ENCODE measurements around the gene USP4. TPM values are rescaled to one million over a fixed set of nuclear protein-coding genes. Genes with fewer than 3 reads are reported as not detected.

Gene USP4
- polyA plus RNA-seq, 3 donors, result 68.6 to 125 (median 78.9) TPM

GRCh38 chr3:49327485-49327884, 12.4 kb downstream of the USP4 start:
- Mint-ChIP-seq H3K27me3 (ENCODE audit: low read depth in 3 of 3) (peaks cover 0 to 2% (median 0%) of the 10 kb centered on the region in 3 donors), H3K27ac (peak overlapping the region in 2 of 7 donors; percentile 19 to 32), H3K36me3 (peaks cover 73 to 98% of the 10 kb centered on the region in 2 donors), H3K4me3 (no peak overlapping the region), H3K9me3 (no peaks in the 10 kb centered on the region), H3K4me1 (peaks cover 6% of the 10 kb centered on the region)
- intact Hi-C loops (cut with micrococcal nuclease), result no loop called here
- peaks cover 70% of the 10 kb centered on the region for H4K20me1 ChIP-seq (ENCODE audit: insufficient read depth, low read length)
- no peak overlapping the region for H3K4me2 ChIP-seq (replicated peaks; ENCODE audit: extremely low read depth, low read length, poor library complexity, severe bottlenecking)
- peak in 1 of 3 donors; percentile 21 for DNase-seq
- no peak overlapping the region for H3K4me3 ChIP-seq (replicated peaks in 1 of 3; ENCODE audit: low read depth in 2 of 3, low read length in 3 of 3)
- no peak overlapping the region for H3K9ac ChIP-seq (ENCODE audit: insufficient read depth, low read length, poor library complexity, severe bottlenecking)
- WGBS (ENCODE audit: insufficient coverage), result 97% methylated on average over 6 of the region's 7 CpGs
- H2AFZ ChIP-seq (ENCODE audit: insufficient read depth, low read depth, low read length, poor library complexity, severe bottlenecking), result no peak overlapping the region
- H3K36me3 ChIP-seq (replicated peaks in 1 of 2; ENCODE audit: control insufficient read depth in 1 of 2, insufficient read depth in 2 of 2, low read length in 2 of 2), result peaks cover 72 to 91% of the 10 kb centered on the region in 2 donors
- H3K79me2 ChIP-seq (ENCODE audit: insufficient read depth, low read length), result peaks cover 88% of the 10 kb centered on the region
- H3K27me3 ChIP-seq (ENCODE audit: control insufficient read depth in 2 of 2, insufficient read depth in 2 of 2, low read length in 2 of 2), result no peaks in the 10 kb centered on the region
- H3K9me3 ChIP-seq (replicated peaks in 1 of 2; ENCODE audit: control insufficient read depth in 1 of 2, insufficient read depth in 1 of 2, low read length in 2 of 2), result no peaks in the 10 kb centered on the region
- H3K27ac ChIP-seq (ENCODE audit: low read depth in 1 of 2, low read length in 2 of 2), result no peak overlapping the region
- TF ChIP-seq CTCF (IDR thresholded peaks at IDR 0.05), result peak; percentile 39
- H3K4me1 ChIP-seq (ENCODE audit: control insufficient read depth in 1 of 2, insufficient read depth in 2 of 2, low read length in 2 of 2), result peaks cover 3 to 5% of the 10 kb centered on the region in 2 donors

DNA sequence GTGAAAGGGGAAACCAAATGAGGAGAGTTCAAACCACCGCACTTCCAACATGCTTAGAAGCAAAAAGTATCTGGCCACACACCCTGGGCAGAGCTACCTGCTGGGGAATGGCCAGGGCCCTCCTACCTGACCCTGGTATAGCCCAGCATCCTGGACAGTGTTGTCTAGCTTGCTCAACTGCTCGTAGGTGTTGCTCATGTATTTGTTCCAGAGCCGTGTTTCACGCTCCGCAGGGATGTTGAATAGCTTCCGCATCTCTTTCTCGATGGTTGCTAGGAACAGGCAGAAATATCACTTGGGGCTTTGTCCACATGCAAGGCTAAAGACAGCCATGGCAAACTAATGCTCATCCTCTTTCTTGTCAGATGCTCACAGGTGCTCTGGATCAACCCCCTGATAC, 15.1 kb downstream of the USP4 start:
- no peak for DNase-seq
- Mint-ChIP-seq H3K36me3 (peaks cover 86 to 97% of the 10 kb centered on the region in 2 donors), H3K27ac (no peak overlapping the region), H3K4me3 (no peak overlapping the region), H3K9me3 (no peaks in the 10 kb centered on the region), H3K27me3 (ENCODE audit: low read depth in 3 of 3) (peaks cover 0 to 2% (median 0%) of the 10 kb centered on the region in 3 donors), H3K4me1 (peaks cover 4% of the 10 kb centered on the region)
- Histone ChIP-seq H3K4me1 (ENCODE audit: control insufficient read depth in 1 of 2, insufficient read depth in 2 of 2, low read length in 2 of 2) (no peaks in the 10 kb centered on the region), H2AFZ (ENCODE audit: insufficient read depth, low read depth, low read length, poor library complexity, severe bottlenecking) (no peak overlapping the region), H3K79me2 (ENCODE audit: insufficient read depth, low read length) (peaks cover 81% of the 10 kb centered on the region), H3K27me3 (ENCODE audit: control insufficient read depth in 2 of 2, insufficient read depth in 2 of 2, low read length in 2 of 2) (no peaks in the 10 kb centered on the region), H3K9ac (ENCODE audit: insufficient read depth, low read length, poor library complexity, severe bottlenecking) (no peak overlapping the region), H3K36me3 (replicated peaks in 1 of 2; ENCODE audit: control insufficient read depth in 1 of 2, insufficient read depth in 2 of 2, low read length in 2 of 2) (peaks cover 85 to 96% of the 10 kb centered on the region in 2 donors), H3K4me2 (replicated peaks; ENCODE audit: extremely low read depth, low read length, poor library complexity, severe bottlenecking) (no peak overlapping the region), H4K20me1 (ENCODE audit: insufficient read depth, low read length) (peaks cover 93% of the 10 kb centered on the region), H3K27ac (ENCODE audit: low read depth in 1 of 2, low read length in 2 of 2) (no peak overlapping the region), H3K4me3 (replicated peaks in 1 of 3; ENCODE audit: low read depth in 2 of 3, low read length in 3 of 3) (no peak overlapping the region), H3K9me3 (replicated peaks in 1 of 2; ENCODE audit: control insufficient read depth in 1 of 2, insufficient read depth in 1 of 2, low read length in 2 of 2) (no peaks in the 10 kb centered on the region)
- intact Hi-C loops (cut with micrococcal nuclease), result no loop called here
- WGBS (ENCODE audit: insufficient coverage), result 96% methylated on average over 7 of the region's 7 CpGs
- TF ChIP-seq CTCF (IDR thresholded peaks at IDR 0.05), result no peak

Measured in CD14-positive monocyte (primary cell).